Left lung (tissue), 10 donors: Measurements from ENCODE around the gene SAYSD1. TPM values are rescaled to one million over a fixed set of nuclear protein-coding genes. Genes with fewer than 3 reads are reported as not detected.

ENCODE experiments used
- ATAC-seq: fragments of 200-7000 bp; cut with Tn5 transposase; one replicate; pipeline ENCODE4 v1.9.1; 2020; ENCODE audit warnings: moderate library complexity
- DNase-seq, 4 donors: peaks; one replicate each; pipeline ENCODE4 v3.0.0-alpha.2; 2013 to 2020
- H3K27ac ChIP-seq, 2 donors: fragments of 200-600 bp; sonication (generic) in 1 of 2; one replicate each; pipeline versions ENCODE4 v1.5.0 to v1.8.0; 2020 to 2021
- H3K27me3 ChIP-seq, 2 donors: fragments of 200-600 bp; sonication (generic) in 1 of 2; one replicate each; pipeline versions ENCODE4 v1.5.0 to v1.8.0; 2020 to 2021
- H3K36me3 ChIP-seq, 2 donors: fragments of 200-600 bp; sonication (generic) in 1 of 2; one replicate each; pipeline versions ENCODE4 v1.5.0 to v1.8.0; 2020 to 2021
- H3K4me1 ChIP-seq, 2 donors: fragments of 200-600 bp; one replicate each; pipeline ENCODE4 v1.8.0; 2021
- H3K4me3 ChIP-seq, 2 donors: fragments of 200-600 bp; sonication (generic) in 1 of 2; one replicate each; pipeline versions ENCODE4 v1.5.0 to v1.8.0; 2020 to 2021; ENCODE audit warnings: mild to moderate bottlenecking in 1 of 2
- H3K9me3 ChIP-seq, 2 donors: fragments of 200-600 bp; sonication (generic) in 1 of 2; one replicate each; pipeline versions ENCODE4 v1.5.0 to v1.8.0; 2020 to 2021
- intact Hi-C, 2 donors: fragments of 100-400 bp; cut with DNase I; formaldehyde crosslinking; loops; one replicate each; pipeline versions ENCODE4 v1.11.2 to v1.14.2; 2022
- polyA plus RNA-seq, 6 donors: library from polyadenylated mRNA; unstranded; fragments of 120-200 nt; gene quantifications; one replicate each; pipeline ENCODE4 v1.2.1, GENCODE V29; 2013; ENCODE audit not compliant: insufficient read length in 6 of 6
- total RNA-seq, 2 donors: library from RNA; stranded (reverse); fragmentation: NEBNext Ultra II Directional; extraction: Animal tissue kit (Norgen Biotek cat#: 25700); gene quantifications; one replicate each; pipeline ENCODE4 v1.2.1, GENCODE V29; 2021
- TF ChIP-seq, protein P1 (sequence below), 2 donors: fragments of 200-600 bp; sonication (generic) in 1 of 2; IDR thresholded peaks; one replicate each; pipeline versions ENCODE4 v1.5.0 to v1.8.0; 2021; ENCODE audit warnings: antibody characterized with exemption in 2 of 2
- donor health status: DM: no; HTN: yes; CAD: no.
- donor health status: DM: no; HTN: no; CAD: no.

SAYSD1 gene
- total and polyA plus RNA-seq, 8 donors: 15.4 to 24.0 (median 21.6) TPM

DNA sequence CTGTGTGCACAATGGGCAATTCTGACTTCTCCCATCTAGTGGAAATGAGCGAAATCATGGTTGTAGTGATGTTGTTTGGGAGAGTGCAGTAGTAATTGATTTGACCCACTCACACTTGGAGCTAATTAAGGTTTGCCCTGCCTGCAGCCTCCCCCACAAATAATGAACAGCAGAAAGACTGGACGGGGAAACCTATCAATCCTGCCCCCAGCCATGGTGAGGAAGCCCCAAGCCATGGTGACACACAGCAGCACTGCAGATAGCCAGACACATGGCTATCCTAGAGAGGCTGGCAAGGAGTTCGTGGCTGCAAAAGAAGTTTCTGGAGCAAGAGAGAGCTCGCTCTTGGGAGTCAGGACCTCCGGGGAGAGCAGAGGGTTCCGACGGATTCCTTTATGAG is 27.8 kb downstream of the SAYSD1 start:
- intact Hi-C loops: loop anchor here in 1 of 2 donors (10.0 kb wide), 1 partner anchor 218 kb away; no protein-coding TSS in a partner anchor
- H3K27ac ChIP-seq: no peak overlapping the region
- ATAC-seq: no peak
- no peaks in the 10 kb centered on the region for H3K36me3 ChIP-seq
- H3K4me1 ChIP-seq: no peaks in the 10 kb centered on the region
- H3K27me3 ChIP-seq: peaks cover 0 to 27% of the 10 kb centered on the region in 2 donors
- TF ChIP-seq, protein P1, sequence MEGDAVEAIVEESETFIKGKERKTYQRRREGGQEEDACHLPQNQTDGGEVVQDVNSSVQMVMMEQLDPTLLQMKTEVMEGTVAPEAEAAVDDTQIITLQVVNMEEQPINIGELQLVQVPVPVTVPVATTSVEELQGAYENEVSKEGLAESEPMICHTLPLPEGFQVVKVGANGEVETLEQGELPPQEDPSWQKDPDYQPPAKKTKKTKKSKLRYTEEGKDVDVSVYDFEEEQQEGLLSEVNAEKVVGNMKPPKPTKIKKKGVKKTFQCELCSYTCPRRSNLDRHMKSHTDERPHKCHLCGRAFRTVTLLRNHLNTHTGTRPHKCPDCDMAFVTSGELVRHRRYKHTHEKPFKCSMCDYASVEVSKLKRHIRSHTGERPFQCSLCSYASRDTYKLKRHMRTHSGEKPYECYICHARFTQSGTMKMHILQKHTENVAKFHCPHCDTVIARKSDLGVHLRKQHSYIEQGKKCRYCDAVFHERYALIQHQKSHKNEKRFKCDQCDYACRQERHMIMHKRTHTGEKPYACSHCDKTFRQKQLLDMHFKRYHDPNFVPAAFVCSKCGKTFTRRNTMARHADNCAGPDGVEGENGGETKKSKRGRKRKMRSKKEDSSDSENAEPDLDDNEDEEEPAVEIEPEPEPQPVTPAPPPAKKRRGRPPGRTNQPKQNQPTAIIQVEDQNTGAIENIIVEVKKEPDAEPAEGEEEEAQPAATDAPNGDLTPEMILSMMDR (IDR thresholded peaks at IDR 0.05): no peak
- H3K9me3 ChIP-seq: no peaks in the 10 kb centered on the region
- H3K4me3 ChIP-seq: no peak overlapping the region
- DNase-seq: no peak

DNA sequence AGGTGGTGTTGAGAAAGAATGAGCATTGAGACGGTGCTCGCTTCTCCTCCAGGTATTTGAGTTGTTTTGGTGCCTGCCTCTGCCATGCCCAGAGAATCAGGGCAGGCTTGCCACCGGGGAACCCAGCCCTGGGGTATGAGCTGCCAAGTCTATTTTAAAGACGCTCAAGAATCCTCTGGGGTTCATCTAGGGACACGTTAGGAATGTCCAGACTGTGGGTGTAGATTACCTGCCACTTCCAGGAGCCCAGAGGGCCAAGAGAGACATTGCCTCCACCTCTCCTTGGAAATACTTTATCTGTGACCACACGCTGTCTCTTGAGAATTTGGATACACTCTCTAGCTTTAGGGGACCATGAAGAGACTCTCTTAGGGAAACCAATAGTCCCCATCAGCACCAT is 28.3 kb downstream of the SAYSD1 start:
- no peaks in the 10 kb centered on the region for H3K4me1 ChIP-seq
- TF ChIP-seq, protein P1 (IDR thresholded peaks at IDR 0.05): no peak
- H3K4me3 ChIP-seq: no peak overlapping the region
- H3K27me3 ChIP-seq: peaks cover 0 to 27% of the 10 kb centered on the region in 2 donors
- no peaks in the 10 kb centered on the region for H3K9me3 ChIP-seq
- intact Hi-C loops: loop anchor here in 1 of 2 donors (10.0 kb wide), 1 partner anchor 218 kb away; no protein-coding TSS in a partner anchor
- H3K27ac ChIP-seq: no peak overlapping the region
- DNase-seq: no peak
- ATAC-seq: no peak
- no peaks in the 10 kb centered on the region for H3K36me3 ChIP-seq

DNA sequence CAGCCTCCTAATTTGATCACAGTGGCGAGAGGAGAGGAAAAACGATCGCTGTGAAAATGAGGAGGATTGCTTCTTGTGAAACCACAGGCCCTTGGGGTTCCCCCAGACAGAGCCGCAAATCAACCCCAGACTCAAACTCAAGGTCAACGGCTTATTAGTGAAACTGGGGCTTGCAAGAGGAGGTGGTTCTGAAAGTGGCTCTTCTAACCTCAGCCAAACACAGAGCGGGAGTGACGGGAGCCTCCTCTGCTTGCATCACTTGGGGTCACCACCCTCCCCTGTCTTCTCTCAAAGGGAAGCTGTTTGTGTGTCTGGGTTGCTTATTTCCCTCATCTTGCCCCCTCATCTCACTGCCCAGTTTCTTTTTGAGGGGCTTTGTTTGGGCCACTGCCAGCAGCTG is 28.7 kb downstream of the SAYSD1 start:
- Histone ChIP-seq H3K36me3 (no peaks in the 10 kb centered on the region), H3K27ac (no peak overlapping the region), H3K4me3 (no peak overlapping the region), H3K9me3 (no peaks in the 10 kb centered on the region), H3K27me3 (peaks cover 0 to 27% of the 10 kb centered on the region in 2 donors), H3K4me1 (no peaks in the 10 kb centered on the region)
- intact Hi-C loops: loop anchor here in 1 of 2 donors (10.0 kb wide), 1 partner anchor 219 kb away; no protein-coding TSS in a partner anchor
- no peak for DNase-seq
- TF ChIP-seq, protein P1 (IDR thresholded peaks at IDR 0.05): no peak
- ATAC-seq: no peak

DNA sequence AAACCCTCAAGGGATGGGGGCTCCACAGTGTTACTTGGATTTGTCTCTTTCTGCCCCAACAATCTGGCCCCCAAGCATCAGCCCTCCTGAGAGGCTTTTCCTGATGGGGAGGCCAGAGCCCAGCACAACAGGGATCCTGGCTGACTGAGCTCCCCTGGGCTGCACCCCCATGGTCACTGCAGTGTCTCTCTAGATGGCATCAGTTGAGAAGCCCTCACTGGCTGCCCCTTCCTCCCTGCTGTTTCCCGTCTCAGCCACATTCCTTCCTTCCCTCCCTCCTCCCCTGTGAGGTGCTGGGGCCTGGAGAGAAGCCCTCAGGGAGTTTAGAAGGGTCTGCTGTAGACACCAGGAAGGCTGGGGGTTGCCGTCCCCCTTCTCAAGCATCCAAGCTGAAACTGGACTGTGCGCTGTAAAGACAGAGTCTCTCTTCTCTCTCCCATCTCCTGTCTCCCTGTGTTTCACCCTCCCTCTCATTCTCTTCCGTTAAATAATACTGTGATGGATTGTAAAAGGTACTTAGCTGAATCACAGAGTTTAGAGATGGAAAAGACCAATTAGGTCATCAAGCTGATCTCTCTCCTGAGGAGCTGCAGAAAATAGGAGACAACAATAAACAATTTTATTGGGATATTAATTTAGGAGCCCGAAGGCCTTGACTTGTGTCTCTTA is 29.7 kb downstream of the SAYSD1 start:
- H3K9me3 ChIP-seq: no peaks in the 10 kb centered on the region
- intact Hi-C loops: loop anchor here in 1 of 2 donors (10.0 kb wide), 1 partner anchor 220 kb away; no protein-coding TSS in a partner anchor
- peaks cover 0 to 22% of the 10 kb centered on the region in 2 donors for H3K27me3 ChIP-seq
- no peaks in the 10 kb centered on the region for H3K36me3 ChIP-seq
- no peaks in the 10 kb centered on the region for H3K4me1 ChIP-seq
- TF ChIP-seq, protein P1 (IDR thresholded peaks at IDR 0.05): no peak
- no peak for ATAC-seq
- H3K27ac ChIP-seq: no peak overlapping the region
- no peak overlapping the region for H3K4me3 ChIP-seq
- DNase-seq: no peak

DNA sequence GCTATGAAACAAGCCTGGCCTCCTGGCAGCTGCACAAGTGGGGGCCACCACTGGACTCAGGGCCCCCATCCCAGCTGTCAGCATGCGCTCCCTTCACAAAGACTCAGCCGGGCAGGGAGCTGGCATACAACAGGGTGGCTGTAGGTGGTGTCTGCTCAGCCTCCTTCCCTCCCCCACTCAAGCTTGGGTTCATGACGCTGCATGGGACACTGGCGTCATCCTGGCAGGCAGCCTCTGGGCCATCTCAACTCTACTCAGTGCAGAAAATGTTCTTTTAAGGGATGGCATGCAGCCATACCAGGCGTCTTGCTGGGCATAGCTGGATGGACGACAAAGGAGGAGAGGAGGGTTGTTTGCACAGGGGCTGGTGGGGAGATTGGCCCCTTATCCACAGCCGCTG is 30.5 kb downstream of the SAYSD1 start:
- ATAC-seq (no peak), DNase-seq (no peak)
- Histone ChIP-seq H3K36me3 (no peaks in the 10 kb centered on the region), H3K9me3 (no peaks in the 10 kb centered on the region), H3K27ac (no peak overlapping the region), H3K27me3 (peaks cover 0 to 16% of the 10 kb centered on the region in 2 donors), H3K4me1 (no peaks in the 10 kb centered on the region), H3K4me3 (no peak overlapping the region)
- intact Hi-C loops: loop anchor here in 1 of 2 donors (10.0 kb wide), 1 partner anchor 220 kb away; no protein-coding TSS in a partner anchor
- TF ChIP-seq, protein P1 (IDR thresholded peaks at IDR 0.05): no peak
